ENCODE data around the gene CARD10. TPM values are rescaled to one million over a fixed set of nuclear protein-coding genes. Genes with fewer than 3 reads are reported as not detected.
A peak's percentile ranks its signal among the peaks of the same experiment; 100 is the strongest.

CARD10 gene
- total and polyA plus RNA-seq, 2 of the 8 experiments (the other 6 are each of a cell fraction or from before 2014, with no cell fraction given): 13.5 to 14.4 TPM

DNA sequence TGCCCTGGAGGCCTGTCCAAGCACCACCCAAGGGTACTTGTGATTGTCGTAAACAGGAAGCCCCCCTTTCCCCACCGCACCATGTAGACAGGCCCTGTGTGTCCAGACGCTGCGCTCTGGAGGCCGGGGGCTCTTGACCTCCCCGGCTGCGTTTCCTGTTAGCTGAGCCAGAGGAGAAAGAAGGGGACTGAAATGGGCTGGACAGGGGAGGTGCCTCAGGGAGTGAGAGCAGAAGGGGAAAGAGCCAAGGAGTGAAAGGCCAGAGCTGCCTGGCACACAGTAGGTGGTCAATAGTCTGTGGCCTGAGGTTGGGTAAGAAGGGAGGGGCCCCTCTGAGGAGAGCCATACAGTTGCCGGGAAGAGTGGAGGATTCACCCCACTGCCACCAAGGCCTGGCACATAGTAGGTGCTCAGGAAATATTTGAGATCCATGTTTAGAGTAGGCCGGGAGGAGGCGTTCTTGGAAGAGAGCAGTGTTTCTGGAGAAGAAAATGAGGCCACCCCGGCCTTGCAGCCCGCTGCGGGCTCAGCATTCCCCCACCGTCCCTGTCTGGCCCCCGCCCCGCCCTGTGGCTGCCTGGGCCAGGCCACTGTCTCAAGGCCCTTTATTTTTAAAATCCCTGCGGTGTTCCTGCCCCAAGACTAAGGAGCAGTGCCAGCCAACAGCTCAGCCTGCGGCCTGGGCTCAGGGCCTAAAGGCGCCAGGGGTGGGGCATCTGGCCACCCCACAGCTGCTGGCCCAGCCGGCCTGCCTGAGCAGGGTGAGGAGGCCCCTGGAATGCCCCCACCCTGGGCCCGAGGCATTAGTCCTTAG lies 27.4 kb upstream of the CARD10 start:
- peak overlapping the region; percentile 20 for H4K5ac ChIP-seq (ENCODE audit: insufficient read length, low read depth, low read length)
- peaks cover 5 to 18% (median 11%) of the 10 kb centered on the region in 4 experiments for H3K4me1 ChIP-seq (replicated peaks in 1 of 4; ENCODE audit: control insufficient read depth in 3 of 4, insufficient read depth in 4 of 4, low read length in 3 of 4)
- H2AK5ac ChIP-seq (ENCODE audit: low read depth, low read length): no peak overlapping the region; the same call in 1 of the 2 replicates
- peak overlapping the region; percentile 18 for H2BK120ac ChIP-seq (replicated peaks; ENCODE audit: low read depth, low read length)
- no peak for FAIRE-seq
- H3K9me3 ChIP-seq (ENCODE audit: insufficient read depth in 2 of 2, low read depth in 1 of 2, low read length in 1 of 2): no peaks in the 10 kb centered on the region
- H4K91ac ChIP-seq (replicated peaks; ENCODE audit: insufficient read length, low read length): peak overlapping the region; percentile 42
- no peak for DNase-seq (ENCODE audit: low read depth in 1 of 2, low spot score in 2 of 2)
- H3K27me3 ChIP-seq (replicated peaks in 1 of 4; ENCODE audit: control insufficient read depth in 3 of 4, extremely low read depth in 1 of 4, insufficient read depth in 3 of 4, low read length in 3 of 4): 0 out of 7 replicates have a peak, but pooled peaks cover 0 to 3% (median 0%) of the 10 kb centered on the region in 4 experiments
- no peak overlapping the region for H3K14ac ChIP-seq (ENCODE audit: insufficient read length)
- H3K27ac ChIP-seq (ENCODE audit: low read depth, low read length): peak overlapping the region; percentile 72
- peak overlapping the region; percentile 4; the same call in 1 of the 2 replicates for H2AFZ ChIP-seq (ENCODE audit: low read length)
- H3K18ac ChIP-seq (ENCODE audit: extremely low read depth, low read length): peak overlapping the region; percentile 97
- H3K4ac ChIP-seq (replicated peaks; ENCODE audit: insufficient read length, low read depth, low read length): peak overlapping the region; percentile 25
- H3K79me1 ChIP-seq (ENCODE audit: low read depth, low read length): no peaks in the 10 kb centered on the region
- H3K4me3 ChIP-seq (ENCODE audit: extremely low read depth in 1 of 4, insufficient read depth in 2 of 4, low read depth in 3 of 4, low read length in 4 of 4): peak overlapping the region in 3 of 4 experiments; percentile 15 to 57 (median 24); a peak in 4 of 8 replicates
- no peaks in the 10 kb centered on the region for H3K36me3 ChIP-seq (ENCODE audit: control insufficient read depth in 2 of 4, insufficient read depth in 4 of 4, low read length in 3 of 4)
- CTCF ChIA-PET (ENCODE audit: partially characterized antibody): interaction anchor here (0.8 to 16.8 kb wide), 11 partner anchors 7 to 89 kb away, joined by 3 to 1347 read pairs (median 5); partner anchors contain the start of genes CDC42EP1 and LGALS2
- H3K23ac ChIP-seq (ENCODE audit: insufficient read length): no peak overlapping the region
- H2BK5ac ChIP-seq (ENCODE audit: low read depth, low read length): peak overlapping the region; percentile 92; the same call in 1 of the 2 replicates
- peak overlapping the region; percentile 61; the same call in 1 of the 2 replicates for H2BK20ac ChIP-seq (ENCODE audit: low read length)
- no peaks in the 10 kb centered on the region for H4K20me1 ChIP-seq (replicated peaks in 1 of 2; ENCODE audit: control insufficient read depth in 1 of 2, insufficient read depth in 2 of 2, low read length in 2 of 2)
- peak overlapping the region; percentile 81; the same call in 1 of the 2 replicates for H2BK15ac ChIP-seq (ENCODE audit: low read length)
- 0 out of 2 replicates have a peak, but pooled peaks cover 5% of the 10 kb centered on the region for H3K23me2 ChIP-seq (ENCODE audit: low read depth, low read length)
- POLR2A ChIA-PET (ENCODE audit: partially characterized antibody): interaction anchor here (0.9 to 13.2 kb wide), 6 partner anchors 11 to 61 kb away, joined by 3 to 198 read pairs (median 6); partner anchors contain the start of gene CDC42EP1
- H4K8ac ChIP-seq (ENCODE audit: extremely low read depth, insufficient read depth, low read length): peak overlapping the region; percentile 58
- H3K4me2 ChIP-seq (ENCODE audit: insufficient read depth in 1 of 2, low read depth in 2 of 2, low read length in 2 of 2): peak overlapping the region; percentile 44 to 86
- peak overlapping the region; percentile 97 for H2BK12ac ChIP-seq (ENCODE audit: low read depth, low read length)
- no peak overlapping the region for H3K56ac ChIP-seq (replicated peaks; ENCODE audit: insufficient read length, low read depth, low read length)
- H3K79me2 ChIP-seq (ENCODE audit: control insufficient read depth in 1 of 2, insufficient read depth in 2 of 2, low read length in 2 of 2): no peaks in the 10 kb centered on the region
- 0 out of 7 replicates have a peak overlapping the region, but pooled peaks of 1 of the 4 experiments have one; percentile 8 for H3K9ac ChIP-seq (replicated peaks in 1 of 4; ENCODE audit: extremely low read depth in 1 of 4, low read depth in 3 of 4, low read length in 3 of 4)
- WGBS, 2 experiments (ENCODE audit: extremely low coverage in 1 of 2, insufficient coverage in 1 of 2, insufficient read length in 1 of 2, insufficient replicate concordance in 2 of 2, low coverage in 1 of 2, low lambda C conversion rate in 2 of 2, missing lambda C conversion rate in 1 of 2): 52% methylated on average over 18 of the region's 21 CpGs; no CpG with 5 or more reads in 1 of the 2 experiments
- TF ChIP-seq TEAD4 (IDR thresholded peaks at IDR 0.05; ENCODE audit: low read depth, low read length) (no peak), SAP30 (IDR thresholded peaks at IDR 0.05; ENCODE audit: insufficient read depth, insufficient replicate concordance, low read length) (no peak), TAF1 (IDR thresholded peaks at IDR 0.05; ENCODE audit: low read depth, low read length) (peak; percentile 43; the same call in 1 of the 2 replicates), ASH2L (IDR thresholded peaks at IDR 0.05; ENCODE audit: low read length) (peak; percentile 22), RFX5 (IDR thresholded peaks at IDR 0.05; ENCODE audit: borderline replicate concordance, low read depth, low read length) (no peak), SRF (IDR thresholded peaks at IDR 0.05; ENCODE audit: low read depth, low read length) (no peak), GTF2F1 (IDR thresholded peaks at IDR 0.05; ENCODE audit: borderline replicate concordance, low read depth, low read length) (no peak), SP2 (IDR thresholded peaks at IDR 0.05; ENCODE audit: low read length) (no peak), POLR2A (IDR thresholded peaks at IDR 0.05; ENCODE audit: control extremely low read depth in 1 of 2, low read depth in 2 of 2, low read length in 2 of 2) (no peak), CREB1 (IDR thresholded peaks at IDR 0.05) (peak; percentile 4; the same call in 1 of the 2 replicates), EP300 (IDR thresholded peaks at IDR 0.05; ENCODE audit: borderline replicate concordance in 1 of 2, low read depth in 2 of 2, low read length in 2 of 2) (peak in 1 of 2 experiments; percentile 83; a peak in 1 of 3 replicates), EGR1 (IDR thresholded peaks at IDR 0.05; ENCODE audit: borderline replicate concordance, low read depth, low read length) (no peak)
